B cell (primary cell): ENCODE data around the gene MALRD1. TPM values are rescaled to one million over a fixed set of nuclear protein-coding genes. Genes with fewer than 3 reads are reported as not detected.

Source experiments
- ATAC-seq: fragments of 200-7000 bp; cut with Tn5 transposase; one replicate; pipeline ENCODE4 v1.10.0; 2021; ENCODE audit warnings: low read depth, mild to moderate bottlenecking, moderate number of reproducible peaks, moderate library complexity
- CTCF ChIA-PET: fragments of 350-600 bp; sonication (Branson Sonifier 250); formaldehyde crosslinking; loops from one replicate; lab custom pipeline; 2021; ENCODE audit warnings: antibody characterized with exemption, inconsistent platforms; lab: Charles Lee
- POLR2A ChIA-PET: fragments of 350-600 bp; sonication (Branson Sonifier 250); formaldehyde crosslinking; loops from one replicate; lab custom pipeline; 2021; ENCODE audit warnings: antibody characterized with exemption; lab: Charles Lee
- DNase-seq: peaks from one replicate; pipeline ENCODE4 v3.0.0; 2013
- H2AFZ ChIP-seq: 2 replicates; pipeline ENCODE4 v1.6.1; 2012; ENCODE audit warnings: mild to moderate bottlenecking, low read depth, low read length; ENCODE audit not compliant: insufficient read depth, poor library complexity, severe bottlenecking
- H3K27ac ChIP-seq, 2 donors: 1 replicate in 1 of 2; 2 replicates in 1 of 2; pipeline ENCODE4 v1.5.1; 2012 to 2013; ENCODE audit warnings: low read length in 2 of 2, mild to moderate bottlenecking in 2 of 2, moderate library complexity in 1 of 2
- H3K27me3 ChIP-seq, 4 experiments: fragments of 200-600 bp in 1 of 4; sonication (generic) in 1 of 4; replicated peaks in 1 of 4; 1 replicate in 2 of 4; 2 replicates in 2 of 4; pipeline versions ENCODE4 v1.6.1 to v1.7.0; 2013 to 2016; ENCODE audit warnings: low read length in 3 of 4, mild to moderate bottlenecking in 2 of 4, mixed read lengths in 1 of 4, moderate library complexity in 1 of 4; ENCODE audit not compliant: insufficient read depth in 4 of 4, control insufficient read depth in 3 of 4; ENCODE audit errors: control extremely low read depth in 1 of 4
- H3K36me3 ChIP-seq, 2 experiments: replicated peaks in 1 of 2; 1 replicate in 1 of 2; 2 replicates in 1 of 2; pipeline versions ENCODE4 v1.6.1 to v1.7.1; 2013; ENCODE audit warnings: low read length in 1 of 2; ENCODE audit not compliant: insufficient read depth in 2 of 2, control insufficient read depth in 1 of 2; ENCODE audit errors: control extremely low read depth in 1 of 2, extremely low read depth in 1 of 2
- H3K4me1 ChIP-seq, 2 donors: fragments of 200-600 bp in 1 of 2; sonication (generic) in 1 of 2; 1 replicate in 1 of 2; 2 replicates in 1 of 2; pipeline versions ENCODE4 v1.5.1 to v1.6.1; 2013 to 2017; ENCODE audit warnings: low read length in 2 of 2; ENCODE audit not compliant: control insufficient read depth in 2 of 2, insufficient read depth in 2 of 2
- H3K4me2 ChIP-seq: replicated peaks from 2 replicates; pipeline ENCODE3; 2012; ENCODE audit warnings: mild to moderate bottlenecking, low read depth, low read length; ENCODE audit not compliant: poor library complexity, severe bottlenecking
- H3K4me3 ChIP-seq, 5 experiments: fragments of 200-600 bp in 1 of 5; sonication (generic) in 1 of 5; 1 replicate in 3 of 5; 2 replicates in 2 of 5; pipeline versions ENCODE4 v1.5.1 to v1.7.0; 2011 to 2016; ENCODE audit warnings: low read length in 4 of 5, mild to moderate bottlenecking in 4 of 5, low read depth in 2 of 5, control low read depth in 1 of 5, moderate library complexity in 1 of 5; ENCODE audit not compliant: insufficient read depth in 1 of 5; ENCODE audit errors: control extremely low read depth in 1 of 5, extremely low read depth in 1 of 5
- H3K79me2 ChIP-seq: fragments of 200-600 bp; sonication (generic); one replicate; pipeline ENCODE4 v1.6.0; 2016; ENCODE audit warnings: low read length; ENCODE audit not compliant: control insufficient read depth, insufficient read depth
- H3K9ac ChIP-seq: fragments of 200-600 bp; sonication (generic); 2 replicates; pipeline ENCODE4 v1.6.1; 2017; ENCODE audit warnings: mild to moderate bottlenecking, low read length, moderate library complexity
- H3K9me3 ChIP-seq, 3 donors: one replicate each; pipeline versions ENCODE4 v1.6.1 to v1.7.1; 2013; ENCODE audit warnings: low read length in 2 of 3; ENCODE audit not compliant: control insufficient read depth in 2 of 3, insufficient read depth in 1 of 3; ENCODE audit errors: control extremely low read depth in 1 of 3
- H4K20me1 ChIP-seq: 2 replicates; pipeline ENCODE4 v1.6.0; 2012; ENCODE audit warnings: mild to moderate bottlenecking, low read length; ENCODE audit not compliant: insufficient read depth, control insufficient read depth, poor library complexity, severe bottlenecking
- H3K27ac Mint-ChIP-seq: one replicate; pipeline ENCODE4 v1.8.0; 2021; ENCODE audit warnings: mixed read lengths
- H3K27me3 Mint-ChIP-seq: one replicate; pipeline ENCODE4 v1.8.0; 2021; ENCODE audit warnings: mixed read lengths
- H3K4me1 Mint-ChIP-seq: one replicate; pipeline ENCODE4 v1.8.0; 2021; ENCODE audit warnings: mixed read lengths
- H3K4me3 Mint-ChIP-seq: one replicate; pipeline ENCODE4 v1.8.0; 2021; ENCODE audit warnings: mixed read lengths
- H3K9me3 Mint-ChIP-seq: one replicate; pipeline ENCODE4 v1.8.0; 2022; ENCODE audit warnings: mixed read lengths; ENCODE audit not compliant: insufficient read depth
- EZH2 ChIP-seq: IDR thresholded peaks from 2 replicates; pipeline ENCODE4 v1.6.1; 2012; ENCODE audit warnings: borderline replicate concordance, low read depth, mild to moderate bottlenecking, moderate library complexity, low read length; ENCODE audit not compliant: insufficient read depth, poor library complexity, severe bottlenecking
- WGBS: methylation state at CpG from one replicate; pipeline ENCODE4 v1.1.5; 2013; ENCODE audit warnings: missing lambda C conversion rate; ENCODE audit not compliant: insufficient coverage; 5-methylcytosine and 5-hydroxymethylcytosine counted together
- intact Hi-C: fragments of 100-400 bp; cut with micrococcal nuclease; formaldehyde crosslinking; loops from one replicate; pipeline ENCODE4 v1.10.0; 2022
- polyA plus RNA-seq: library from polyadenylated mRNA; depleted of rRNA; stranded (reverse); fragments of >200 nt; gene quantifications from 2 replicates; pipeline ENCODE4 v1.2.3, GENCODE V29; 2012
- total RNA-seq, 2 donors: library from RNA; stranded (reverse); fragments of 120-200 nt in 1 of 2; gene quantifications; 1 replicate in 1 of 2; 2 replicates in 1 of 2; pipeline versions ENCODE4 v1.2.3 to v1.2.4, GENCODE V29; 2013 to 2022
- TF ChIP-seq, protein P1 (sequence below): fragments of 200-600 bp; IDR thresholded peaks from one replicate; pipeline ENCODE4 v1.8.0; 2022; ENCODE audit warnings: antibody characterized with exemption, mild to moderate bottlenecking

The MALRD1 gene
- total and polyA plus RNA-seq, 2 donors (not counting 1 experiment from before 2014, with no cell fraction given), result not detected

DNA sequence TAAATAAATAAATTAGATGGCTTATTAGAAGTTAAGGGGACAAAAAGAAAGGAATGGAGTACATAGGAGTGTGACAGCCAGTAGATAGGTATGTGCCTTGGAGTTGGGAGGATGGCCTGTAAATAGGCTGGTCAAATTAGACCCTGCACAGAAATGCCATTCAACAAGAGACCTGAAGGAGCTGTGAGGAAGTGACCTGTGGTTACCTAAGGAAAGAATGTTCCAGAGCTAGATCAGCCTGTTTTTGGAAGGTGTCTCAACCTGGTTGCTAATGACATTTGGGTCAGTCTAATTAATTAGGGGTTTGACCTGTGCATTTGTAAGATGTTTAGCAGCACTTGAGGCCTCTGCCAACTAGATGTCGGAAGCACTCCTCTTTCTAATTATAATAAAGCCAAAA is 452.4 kb downstream of the MALRD1 start:
- ChIA-PET POLR2A (no interaction called here), CTCF (no interaction called here)
- DNase-seq (no peak), ATAC-seq (no peak)
- Histone ChIP-seq H3K4me3 (no peak overlapping the region), H3K4me1 (no peaks in the 10 kb centered on the region), H3K9me3 (peaks cover 0 to 2% (median 0%) of the 10 kb centered on the region in 3 donors), H3K27ac (no peak overlapping the region), H3K36me3 (no peaks in the 10 kb centered on the region), H2AFZ (no peak overlapping the region), H3K79me2 (no peaks in the 10 kb centered on the region), H4K20me1 (no peaks in the 10 kb centered on the region), H3K4me2 (no peak overlapping the region), H3K27me3 (no peaks in the 10 kb centered on the region), H3K9ac (no peak overlapping the region)
- no peaks in the 10 kb centered on the region for H3K4me1 Mint-ChIP-seq
- TF ChIP-seq EZH2, result no peak
- TF ChIP-seq, protein P1, sequence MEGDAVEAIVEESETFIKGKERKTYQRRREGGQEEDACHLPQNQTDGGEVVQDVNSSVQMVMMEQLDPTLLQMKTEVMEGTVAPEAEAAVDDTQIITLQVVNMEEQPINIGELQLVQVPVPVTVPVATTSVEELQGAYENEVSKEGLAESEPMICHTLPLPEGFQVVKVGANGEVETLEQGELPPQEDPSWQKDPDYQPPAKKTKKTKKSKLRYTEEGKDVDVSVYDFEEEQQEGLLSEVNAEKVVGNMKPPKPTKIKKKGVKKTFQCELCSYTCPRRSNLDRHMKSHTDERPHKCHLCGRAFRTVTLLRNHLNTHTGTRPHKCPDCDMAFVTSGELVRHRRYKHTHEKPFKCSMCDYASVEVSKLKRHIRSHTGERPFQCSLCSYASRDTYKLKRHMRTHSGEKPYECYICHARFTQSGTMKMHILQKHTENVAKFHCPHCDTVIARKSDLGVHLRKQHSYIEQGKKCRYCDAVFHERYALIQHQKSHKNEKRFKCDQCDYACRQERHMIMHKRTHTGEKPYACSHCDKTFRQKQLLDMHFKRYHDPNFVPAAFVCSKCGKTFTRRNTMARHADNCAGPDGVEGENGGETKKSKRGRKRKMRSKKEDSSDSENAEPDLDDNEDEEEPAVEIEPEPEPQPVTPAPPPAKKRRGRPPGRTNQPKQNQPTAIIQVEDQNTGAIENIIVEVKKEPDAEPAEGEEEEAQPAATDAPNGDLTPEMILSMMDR, result no peak
- H3K27me3 Mint-ChIP-seq, result no peaks in the 10 kb centered on the region
- WGBS, result no CpG with 5 or more reads among the region's 1 CpG
- no peak overlapping the region for H3K4me3 Mint-ChIP-seq
- no peaks in the 10 kb centered on the region for H3K9me3 Mint-ChIP-seq
- intact Hi-C loops, result no loop called here
- H3K27ac Mint-ChIP-seq, result no peak overlapping the region

DNA sequence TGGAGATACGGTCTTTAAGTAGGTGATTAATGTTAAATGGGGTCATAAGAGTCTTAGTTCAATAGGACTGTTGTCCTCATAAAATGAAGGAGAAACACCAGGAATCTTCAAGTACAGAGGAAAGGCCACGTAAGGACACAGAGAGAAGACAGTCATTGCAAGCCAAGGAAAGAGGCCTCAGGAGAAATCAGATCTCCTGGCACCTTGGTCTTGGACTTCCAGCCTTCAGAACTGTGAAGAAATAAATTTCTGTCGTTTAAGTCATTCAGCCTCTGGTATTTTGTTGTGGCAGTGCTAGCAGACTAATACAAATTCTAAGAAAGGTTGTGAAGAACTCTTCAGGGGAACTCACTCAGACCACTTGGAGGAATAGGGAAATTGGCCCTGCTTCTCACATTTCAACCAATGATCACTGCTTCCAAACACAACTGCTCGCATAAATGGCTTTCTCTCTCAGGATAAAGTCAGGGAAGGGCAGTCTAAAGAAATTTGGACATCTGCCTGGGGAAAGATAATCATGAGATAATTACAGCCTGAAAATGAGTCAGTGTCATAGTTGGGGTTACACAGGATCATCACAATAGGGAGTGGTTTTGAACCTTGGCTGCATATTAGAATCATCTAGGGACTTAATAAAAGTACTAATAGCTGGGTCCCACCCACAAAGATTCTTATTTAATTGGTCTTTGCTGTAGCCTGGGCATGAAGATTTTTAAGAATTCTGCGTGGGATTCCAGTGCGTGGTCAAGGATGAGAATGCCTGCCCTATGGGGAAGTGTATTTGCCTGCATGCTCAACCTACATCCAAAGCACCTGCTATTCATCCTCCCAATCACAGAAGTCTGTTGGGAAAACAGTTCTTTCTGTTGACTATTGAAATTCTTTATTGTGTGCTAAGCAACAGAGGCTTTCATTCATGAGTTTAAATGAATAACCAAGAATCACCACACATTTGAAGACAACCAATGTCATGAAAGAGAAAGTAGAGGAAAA is 457.0 kb downstream of the MALRD1 start:
- H3K4me2 ChIP-seq, result no peak overlapping the region
- no peak overlapping the region for H2AFZ ChIP-seq
- no peaks in the 10 kb centered on the region for H3K4me1 Mint-ChIP-seq
- H3K36me3 ChIP-seq, result no peaks in the 10 kb centered on the region
- DNase-seq (no peak), ATAC-seq (no peak)
- intact Hi-C loops, result no loop called here
- H3K79me2 ChIP-seq, result no peaks in the 10 kb centered on the region
- no peak overlapping the region for H3K4me3 Mint-ChIP-seq
- H3K9me3 ChIP-seq, result peaks cover 0 to 2% (median 0%) of the 10 kb centered on the region in 3 donors
- H3K4me3 ChIP-seq, result no peak overlapping the region
- 83% methylated on average over 3 of the region's 6 CpGs for WGBS
- H3K27ac Mint-ChIP-seq, result no peak overlapping the region
- H3K27me3 Mint-ChIP-seq, result no peaks in the 10 kb centered on the region
- no peaks in the 10 kb centered on the region for H3K4me1 ChIP-seq
- H3K9me3 Mint-ChIP-seq, result no peaks in the 10 kb centered on the region
- no peak overlapping the region for H3K9ac ChIP-seq
- H3K27me3 ChIP-seq, result no peaks in the 10 kb centered on the region
- H3K27ac ChIP-seq, result no peak overlapping the region
- CTCF ChIA-PET, result no interaction called here
- POLR2A ChIA-PET, result no interaction called here
- no peaks in the 10 kb centered on the region for H4K20me1 ChIP-seq
- TF ChIP-seq EZH2, result no peak
- TF ChIP-seq, protein P1, result no peak
